Hematopoietic multipotent progenitor cell treated with erythropoietin and hydrocortisone succinate and interleukin-3 and kit ligand, for 15 days (in vitro differentiated cells): ENCODE results near the gene APH1B.
"Not testable (repeated sequence)": the region's sequence is repeated elsewhere in the genome, so short reads cannot be mapped to it uniquely, and the experiment has no call there.

ENCODE experiments used
- DNase-seq: peaks from one replicate; pipeline ENCODE4 v3.0.0-alpha.2; 2015; ENCODE audit warnings: low spot score

APH1B gene

GRCh38 chr15:63277038-63277892 is at the start of gene APH1B:
Gene APH1B, plus strand, starts transcription at chr15:63277605. Its CDS starts 19 bp downstream, at chr15:63277624.
- peak; percentile 65 for DNase-seq

GRCh38 chr15:63227689-63228088 is 49.7 kb upstream of the APH1B start:
- no peak for DNase-seq

- DNase-seq: no peak
Measured at GRCh38 chr15:63231206-63231605, 46.2 kb upstream of the APH1B start.

- no peak for DNase-seq
Measured at GRCh38 chr15:63231706-63232105, 45.7 kb upstream of the APH1B start.

GRCh38 chr15:63232405-63232804 is 45.0 kb upstream of the APH1B start:
- no peak for DNase-seq

GRCh38 chr15:63232943-63233342 is 44.5 kb upstream of the APH1B start:
- DNase-seq: no peak

GRCh38 chr15:63233667-63234423 is 43.6 kb upstream of the APH1B start:
- DNase-seq: no peak

- no peak for DNase-seq
Measured at GRCh38 chr15:63234451-63234870, 42.9 kb upstream of the APH1B start.

GRCh38 chr15:63236272-63236671 is 41.1 kb upstream of the APH1B start:
- no peak for DNase-seq

- not testable (repeated sequence) for DNase-seq
Measured at GRCh38 chr15:63237086-63237485, 40.3 kb upstream of the APH1B start.

GRCh38 chr15:63238171-63238570 is 39.2 kb upstream of the APH1B start:
- no peak for DNase-seq

GRCh38 chr15:63238796-63239195 is 38.6 kb upstream of the APH1B start:
- no peak for DNase-seq

GRCh38 chr15:63240109-63240508 is 37.3 kb upstream of the APH1B start:
- no peak for DNase-seq

- no peak for DNase-seq
Measured at GRCh38 chr15:63241316-63241715, 36.1 kb upstream of the APH1B start.

- DNase-seq: no peak
Measured at GRCh38 chr15:63243101-63243500, 34.3 kb upstream of the APH1B start.

GRCh38 chr15:63243776-63244175 is 33.6 kb upstream of the APH1B start:
- DNase-seq: no peak

- DNase-seq: no peak
Measured at GRCh38 chr15:63244399-63244798, 33.0 kb upstream of the APH1B start.

- no peak for DNase-seq
Measured at GRCh38 chr15:63244976-63245645, 32.3 kb upstream of the APH1B start.

GRCh38 chr15:63246691-63247469 is 30.5 kb upstream of the APH1B start:
- DNase-seq: no peak

- DNase-seq: no peak
Measured at GRCh38 chr15:63250312-63250965, 27.0 kb upstream of the APH1B start.

- DNase-seq: no peak
Measured at GRCh38 chr15:63251701-63252100, 25.7 kb upstream of the APH1B start.
